ENCODE results near the gene GAPDH. TPM values are rescaled to one million over a fixed set of nuclear protein-coding genes. Genes with fewer than 3 reads are reported as not detected.
"Not testable (repeated sequence)": the region's sequence is repeated elsewhere in the genome, so short reads cannot be mapped to it uniquely, and the experiment has no call there.

Gene GAPDH
- total RNA-seq, 1 donor from 2014 or later = 5,048 TPM

GRCh38 chr12:6552140-6552551 lies 17.8 kb downstream of the GAPDH start:
- Histone ChIP-seq H3K36me3 (ENCODE audit: control insufficient read depth, insufficient read depth, low read length) (peaks cover 5% of the 10 kb centered on the region), H3K27me3 (ENCODE audit: control insufficient read depth, insufficient read depth, low read length) (no peaks in the 10 kb centered on the region), H3K4me3 (ENCODE audit: low read depth, low read length) (no peak overlapping the region)
- no peak for TF ChIP-seq CTCF (IDR thresholded peaks at IDR 0.05; ENCODE audit: insufficient read depth, low read length, severe bottlenecking)
- no peak for DNase-seq (ENCODE audit: low read depth)
- FAIRE-seq = no peak

GRCh38 chr12:6553051-6553868 lies 18.9 kb downstream of the GAPDH start:
- Histone ChIP-seq H3K36me3 (ENCODE audit: control insufficient read depth, insufficient read depth, low read length) (peaks cover 10% of the 10 kb centered on the region), H3K4me3 (ENCODE audit: low read depth, low read length) (no peak overlapping the region), H3K27me3 (ENCODE audit: control insufficient read depth, insufficient read depth, low read length) (no peaks in the 10 kb centered on the region)
- TF ChIP-seq CTCF (IDR thresholded peaks at IDR 0.05; ENCODE audit: insufficient read depth, low read length, severe bottlenecking) = no peak
- FAIRE-seq (no peak), DNase-seq (ENCODE audit: low read depth) (no peak)

GRCh38 chr12:6554168-6555017 lies 20.1 kb downstream of the GAPDH start:
- Histone ChIP-seq H3K4me3 (ENCODE audit: low read depth, low read length) (no peak overlapping the region), H3K36me3 (ENCODE audit: control insufficient read depth, insufficient read depth, low read length) (peaks cover 10% of the 10 kb centered on the region)
- FAIRE-seq = no peak

GRCh38 chr12:6555018-6555691 lies 20.8 kb downstream of the GAPDH start:
- TF ChIP-seq CTCF (IDR thresholded peaks at IDR 0.05; ENCODE audit: insufficient read depth, low read length, severe bottlenecking) = no peak
- Histone ChIP-seq H3K27me3 (ENCODE audit: control insufficient read depth, insufficient read depth, low read length) (no peaks in the 10 kb centered on the region), H3K4me3 (ENCODE audit: low read depth, low read length) (peak overlapping the region; percentile 25), H3K36me3 (ENCODE audit: control insufficient read depth, insufficient read depth, low read length) (peaks cover 17% of the 10 kb centered on the region)
- FAIRE-seq = no peak
- no peak for DNase-seq (ENCODE audit: low read depth)

More at GRCh38 chr12:6554168-6555017, 20.1 kb downstream of the GAPDH start:
- peak; percentile 37 for DNase-seq (ENCODE audit: low read depth)
- peak; percentile 61 for TF ChIP-seq CTCF (IDR thresholded peaks at IDR 0.05; ENCODE audit: insufficient read depth, low read length, severe bottlenecking)
- H3K27me3 ChIP-seq (ENCODE audit: control insufficient read depth, insufficient read depth, low read length) = no peaks in the 10 kb centered on the region

GRCh38 chr12:6556496-6556817 lies 22.1 kb downstream of the GAPDH start:
- not testable (repeated sequence) for FAIRE-seq; H3K27me3 ChIP-seq (ENCODE audit: control insufficient read depth, insufficient read depth, low read length); DNase-seq (ENCODE audit: low read depth); H3K4me3 ChIP-seq (ENCODE audit: low read depth, low read length)
- H3K36me3 ChIP-seq (ENCODE audit: control insufficient read depth, insufficient read depth, low read length) = peaks cover 28% of the 10 kb centered on the region

- Histone ChIP-seq H3K27me3 (ENCODE audit: control insufficient read depth, insufficient read depth, low read length) (no peaks in the 10 kb centered on the region), H3K36me3 (ENCODE audit: control insufficient read depth, insufficient read depth, low read length) (peaks cover 31% of the 10 kb centered on the region), H3K4me3 (ENCODE audit: low read depth, low read length) (no peak overlapping the region)
- TF ChIP-seq CTCF (IDR thresholded peaks at IDR 0.05; ENCODE audit: insufficient read depth, low read length, severe bottlenecking) = no peak
- no peak for DNase-seq (ENCODE audit: low read depth)
- no peak for FAIRE-seq
Observed at GRCh38 chr12:6556857-6557256, 22.5 kb downstream of the GAPDH start.
